Measurements from ENCODE around the gene WNT7A. TPM values are rescaled to one million over a fixed set of nuclear protein-coding genes. Genes with fewer than 3 reads are reported as not detected.

The WNT7A gene
- 0.11 and 0.16 TPM in 2 replicates for total RNA-seq (2014; rRNA removed; shearing (Covaris generic))

DNA sequence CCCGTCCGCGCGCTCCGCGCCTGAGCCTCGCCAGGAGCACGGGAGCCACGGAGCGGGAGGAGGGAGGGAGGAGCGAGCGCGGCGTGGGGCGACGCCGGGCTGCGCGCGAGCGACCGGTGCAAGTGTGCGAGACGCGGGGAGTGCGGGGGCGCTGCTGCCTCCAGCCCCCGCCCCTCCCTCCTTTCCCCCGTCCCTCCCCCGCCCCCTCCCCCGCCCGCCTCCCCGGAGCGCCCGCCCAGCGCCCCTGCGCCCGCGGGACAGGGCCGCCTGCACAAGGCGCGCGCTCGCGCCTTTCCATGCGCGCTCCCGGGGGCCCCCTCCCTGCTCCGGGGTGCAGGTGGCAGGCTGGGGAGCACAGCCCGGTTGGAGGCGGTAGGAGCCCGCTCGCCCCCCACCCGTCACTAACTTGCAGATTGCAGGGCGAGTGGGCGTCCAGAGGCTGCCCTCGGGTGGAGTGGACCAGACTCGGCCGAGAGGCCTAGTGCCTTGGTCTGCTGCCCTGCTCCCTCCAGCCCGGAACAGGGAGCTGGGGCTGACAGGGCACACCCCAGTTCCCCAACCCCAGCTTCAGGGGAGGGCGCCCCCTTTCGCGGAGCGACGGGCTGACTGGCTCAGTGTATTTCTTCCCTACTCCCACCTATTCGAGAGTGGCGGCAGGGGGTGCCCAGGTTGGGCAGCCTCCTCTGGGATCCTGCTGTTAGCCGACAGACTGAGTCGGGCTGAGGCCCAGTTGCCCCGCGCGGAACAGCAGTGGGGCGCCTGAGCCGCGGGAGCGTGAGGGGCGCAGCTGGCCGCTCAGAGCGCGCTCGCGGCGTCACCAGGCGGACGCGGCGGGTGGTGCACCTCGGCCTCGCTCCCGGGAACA, at the start of gene WNT7A:
WNT7A (minus strand) TSS at position 126 of the 865 bp plus-strand sequence. CDS start 255 bp downstream, outside the sequence.

Other genes with a start within 250 kb of the WNT7A start
- 38.3 and 39.1 TPM in 2 replicates for gene CHCHD4, start 244.8 kb upstream of the WNT7A start, total RNA-seq (2014; rRNA removed; shearing (Covaris generic))
- 81.3 and 86.6 TPM in 2 replicates for gene TMEM43, start 245.0 kb upstream of the WNT7A start, total RNA-seq (2014; rRNA removed; shearing (Covaris generic))

Data from A375 (cell line).